HG03196 (cell line): ENCODE measurements around the gene P3H2.

Experiments used
- ATAC-seq: cut with Tn5 transposase; IDR thresholded peaks from one replicate; pipeline ENCODE4 v1.9.1; 2021; ENCODE audit not compliant: unreplicated experiment

Gene P3H2

GRCh38 chr3:189950258-189950657 is 170.4 kb downstream of the P3H2 start:
- ATAC-seq, result no peak

GRCh38 chr3:189949580-189949979 is 171.1 kb downstream of the P3H2 start:
- no peak for ATAC-seq

- ATAC-seq, result no peak
These were observed 172.0 kb downstream of the P3H2 start for GRCh38 chr3:189948724-189949045.

- no peak for ATAC-seq
These were observed 172.6 kb downstream of the P3H2 start for GRCh38 chr3:189947948-189948723.

- no peak for ATAC-seq
These were observed 173.6 kb downstream of the P3H2 start for GRCh38 chr3:189947068-189947467.

GRCh38 chr3:189945935-189946709 is 174.6 kb downstream of the P3H2 start:
- ATAC-seq, result no peak

GRCh38 chr3:189944285-189945145 is 176.2 kb downstream of the P3H2 start:
- no peak for ATAC-seq

GRCh38 chr3:189942948-189943347 is 177.7 kb downstream of the P3H2 start:
- ATAC-seq, result no peak

GRCh38 chr3:189941679-189942078 is 179.0 kb downstream of the P3H2 start:
- no peak for ATAC-seq

- no peak for ATAC-seq
These were observed 179.6 kb downstream of the P3H2 start for GRCh38 chr3:189941125-189941524.

- no peak for ATAC-seq
These were observed 183.2 kb downstream of the P3H2 start for GRCh38 chr3:189937302-189938127.

- no peak for ATAC-seq
These were observed 184.3 kb downstream of the P3H2 start for GRCh38 chr3:189936201-189936945.

GRCh38 chr3:189927975-189928895 is 192.5 kb downstream of the P3H2 start:
- no peak for ATAC-seq

- ATAC-seq, result no peak
These were observed 198.9 kb downstream of the P3H2 start for GRCh38 chr3:189921770-189922169.

- ATAC-seq, result no peak
These were observed 205.9 kb downstream of the P3H2 start for GRCh38 chr3:189914799-189915198.

GRCh38 chr3:189911001-189911400 is 209.7 kb downstream of the P3H2 start:
- no peak for ATAC-seq

GRCh38 chr3:189909573-189909972 is 211.1 kb downstream of the P3H2 start:
- ATAC-seq, result no peak

GRCh38 chr3:189909139-189909538 is 211.6 kb downstream of the P3H2 start:
- ATAC-seq, result no peak

GRCh38 chr3:189908646-189909045 is 212.1 kb downstream of the P3H2 start:
- no peak for ATAC-seq
